Vagina (tissue), 2 donors: ENCODE measurements around the gene CAVIN1. TPM values are rescaled to one million over a fixed set of nuclear protein-coding genes. Genes with fewer than 3 reads are reported as not detected.

Source experiments
- DNase-seq, 2 donors: peaks; one replicate each; pipeline ENCODE4 v3.0.0-alpha.2; 2017; ENCODE audit errors: extremely low spot score in 2 of 2
- H3K27ac ChIP-seq: fragments of 200-600 bp; sonication (generic); one replicate; pipeline ENCODE4 v1.5.1; 2019
- H3K27me3 ChIP-seq: fragments of 200-600 bp; sonication (generic); one replicate; pipeline ENCODE4 v1.5.1; 2019
- H3K36me3 ChIP-seq, 2 donors: fragments of 200-600 bp; sonication (generic); one replicate each; pipeline ENCODE4 v1.5.1; 2017 to 2019
- H3K4me1 ChIP-seq: fragments of 200-600 bp; sonication (generic); one replicate; pipeline ENCODE4 v1.5.1; 2019
- H3K4me3 ChIP-seq, 2 donors: fragments of 200-600 bp; sonication (generic); 1 replicate in 1 of 2; 2 replicates in 1 of 2; pipeline ENCODE4 v1.5.1; 2016 to 2019
- H3K9me3 ChIP-seq: fragments of 200-600 bp; sonication (generic); one replicate; pipeline ENCODE4 v1.5.1; 2019
- CTCF ChIP-seq, 3 experiments: fragments of 450-650 bp in 2 of 3; fragments of 200-600 bp in 1 of 3; sonication (generic) in 1 of 3; IDR thresholded peaks; one replicate each; pipeline ENCODE4 v1.5.1; 2017 to 2019; ENCODE audit warnings: antibody characterized with exemption in 3 of 3, mild to moderate bottlenecking in 2 of 3, moderate library complexity in 2 of 3
- POLR2A ChIP-seq, 2 donors: fragments of 450-650 bp; IDR thresholded peaks; one replicate each; pipeline ENCODE4 v1.6.1; 2017; ENCODE audit warnings: antibody characterized with exemption in 2 of 2, mild to moderate bottlenecking in 2 of 2, moderate library complexity in 2 of 2
- POLR2AphosphoS5 ChIP-seq, 2 donors: sonication (generic); formaldehyde crosslinking; IDR thresholded peaks; one replicate each; pipeline ENCODE4 v1.9.0; 2017; ENCODE audit warnings: antibody characterized with exemption in 2 of 2, mild to moderate bottlenecking in 2 of 2, low read depth in 1 of 2; ENCODE audit not compliant: insufficient read depth in 1 of 2
- intact Hi-C: fragments of 100-400 bp; cut with DNase I; formaldehyde crosslinking; loops from one replicate; pipeline ENCODE4 v1.15.1; 2023
- small RNA-seq: library from RNA; depleted of rRNA; stranded (forward); fragments of <200 nt; gene quantifications from one replicate; pipeline ENCODE3, GENCODE V24; 2016
- total RNA-seq: library from RNA; depleted of rRNA; stranded (reverse); fragments of >200 nt; gene quantifications from one replicate; pipeline ENCODE4 v1.2.3, GENCODE V29; 2016

The CAVIN1 gene
- total RNA-seq, 1 donor from 2014 or later: 268 TPM

GRCh38 chr17:42359133-42359532, 63.9 kb downstream of the CAVIN1 start:
- H3K4me1 ChIP-seq: peaks cover 62% of the 10 kb centered on the region
- TF ChIP-seq POLR2AphosphoS5 (IDR thresholded peaks at IDR 0.05; ENCODE audit: insufficient read depth in 1 of 2, low read depth in 1 of 2): no peak
- TF ChIP-seq POLR2A (IDR thresholded peaks at IDR 0.05): no peak
- TF ChIP-seq CTCF (IDR thresholded peaks at IDR 0.05): no peak
- no peaks in the 10 kb centered on the region for H3K27me3 ChIP-seq
- DNase-seq: no peak
- H3K27ac ChIP-seq: no peak overlapping the region
- H3K9me3 ChIP-seq: no peaks in the 10 kb centered on the region
- H3K4me3 ChIP-seq: no peak overlapping the region
- intact Hi-C loops: no loop called here
- no peaks in the 10 kb centered on the region for H3K36me3 ChIP-seq

- Histone ChIP-seq H3K9me3 (no peaks in the 10 kb centered on the region), H3K27me3 (no peaks in the 10 kb centered on the region), H3K4me3 (no peak overlapping the region), H3K4me1 (peaks cover 60% of the 10 kb centered on the region), H3K36me3 (no peaks in the 10 kb centered on the region), H3K27ac (no peak overlapping the region)
- DNase-seq: no peak
- intact Hi-C loops: no loop called here
- TF ChIP-seq POLR2AphosphoS5 (IDR thresholded peaks at IDR 0.05; ENCODE audit: insufficient read depth in 1 of 2, low read depth in 1 of 2): no peak
- TF ChIP-seq CTCF (IDR thresholded peaks at IDR 0.05): no peak
- TF ChIP-seq POLR2A (IDR thresholded peaks at IDR 0.05): no peak
Observed at GRCh38 chr17:42358434-42358833, 64.6 kb downstream of the CAVIN1 start.

- DNase-seq: no peak
- Histone ChIP-seq H3K4me3 (no peak overlapping the region), H3K4me1 (peaks cover 46% of the 10 kb centered on the region), H3K9me3 (no peaks in the 10 kb centered on the region), H3K27me3 (no peaks in the 10 kb centered on the region), H3K27ac (peak overlapping the region; percentile 6), H3K36me3 (no peaks in the 10 kb centered on the region)
- TF ChIP-seq CTCF (IDR thresholded peaks at IDR 0.05): no peak
- TF ChIP-seq POLR2A (IDR thresholded peaks at IDR 0.05): no peak
- no peak for TF ChIP-seq POLR2AphosphoS5 (IDR thresholded peaks at IDR 0.05; ENCODE audit: insufficient read depth in 1 of 2, low read depth in 1 of 2)
- intact Hi-C loops: no loop called here
Observed at GRCh38 chr17:42354956-42355843, 67.9 kb downstream of the CAVIN1 start.

Small RNAs within 50 kb of the gene (small RNA-seq; reads per million reads assigned to genes)
- gene RNU7-97P: not detected

Other genes starting within 250 kb of the CAVIN1 start
- not detected for gene KCNH4, start 242.1 kb downstream of the CAVIN1 start, total RNA-seq
- gene HCRT, start 237.8 kb downstream of the CAVIN1 start, total RNA-seq: not detected
- 35.1 TPM for gene GHDC, start 228.8 kb downstream of the CAVIN1 start, total RNA-seq
- 74.6 TPM for gene STAT5B, start 146.9 kb downstream of the CAVIN1 start, total RNA-seq
- 38.3 TPM for gene STAT5A, start 134.8 kb downstream of the CAVIN1 start, total RNA-seq
- 210 TPM for gene STAT3, start 34.8 kb downstream of the CAVIN1 start, total RNA-seq
- gene ATP6V0A1, start 35.6 kb upstream of the CAVIN1 start, total RNA-seq: 72.4 TPM
- 24.6 TPM for gene NAGLU, start 113.0 kb upstream of the CAVIN1 start, total RNA-seq
- gene HSD17B1, start 129.7 kb upstream of the CAVIN1 start, total RNA-seq: 2.0 TPM
- gene COASY, start 138.9 kb upstream of the CAVIN1 start, total RNA-seq: 24.8 TPM
- gene MLX, start 143.8 kb upstream of the CAVIN1 start, total RNA-seq: 33.9 TPM
- 0.98 TPM for gene PSMC3IP, start 154.5 kb upstream of the CAVIN1 start, total RNA-seq
- gene RETREG3, start 186.1 kb upstream of the CAVIN1 start, total RNA-seq: 75.4 TPM
- 33.9 TPM for gene TUBG1, start 186.4 kb upstream of the CAVIN1 start, total RNA-seq
- 44.7 TPM for gene TUBG2, start 236.0 kb upstream of the CAVIN1 start, total RNA-seq